HG03457 (cell line): ENCODE results near the gene CCDC200.
"Not testable (repeated sequence)": the region's sequence is repeated elsewhere in the genome, so short reads cannot be mapped to it uniquely, and the experiment has no call there.

Experiments
- ATAC-seq: cut with Tn5 transposase; IDR thresholded peaks from one replicate; pipeline ENCODE4 v1.9.1; 2021; ENCODE audit warnings: moderate number of reproducible peaks; ENCODE audit not compliant: unreplicated experiment

CCDC200 gene

GRCh38 chr17:43216762-43217613 lies 11.4 kb downstream of the CCDC200 start:
- ATAC-seq, result no peak

- ATAC-seq, result no peak
These were observed 12.1 kb downstream of the CCDC200 start for GRCh38 chr17:43216369-43216761.

- ATAC-seq, result no peak
These were observed 13.1 kb downstream of the CCDC200 start for GRCh38 chr17:43215341-43215740.

- no peak for ATAC-seq
These were observed 14.9 kb downstream of the CCDC200 start for GRCh38 chr17:43213545-43213944.

- ATAC-seq, result no peak
These were observed 15.6 kb downstream of the CCDC200 start for GRCh38 chr17:43212641-43213490.

- ATAC-seq, result no peak
These were observed 16.7 kb downstream of the CCDC200 start, which contains the start of gene TMEM106A for GRCh38 chr17:43211480-43212402. Gene TMEM106A, plus strand, starts transcription at chr17:43211875. Its CDS starts 1,167 bp downstream, at chr17:43213042.

- no peak for ATAC-seq
These were observed 17.3 kb downstream of the CCDC200 start for GRCh38 chr17:43211123-43211479.

GRCh38 chr17:43210576-43210975 lies 17.8 kb downstream of the CCDC200 start:
- no peak for ATAC-seq

GRCh38 chr17:43203013-43203412 lies 25.4 kb downstream of the CCDC200 start:
- ATAC-seq, result not testable (repeated sequence)

- no peak for ATAC-seq
These were observed 28.3 kb downstream of the CCDC200 start for GRCh38 chr17:43200127-43200526.

GRCh38 chr17:43199633-43200032 lies 28.8 kb downstream of the CCDC200 start:
- no peak for ATAC-seq

GRCh38 chr17:43193251-43193650 lies 35.2 kb downstream of the CCDC200 start:
- ATAC-seq, result no peak

GRCh38 chr17:43186656-43187055 lies 41.8 kb downstream of the CCDC200 start:
- ATAC-seq, result not testable (repeated sequence)

- ATAC-seq, result no peak
These were observed 44.5 kb downstream of the CCDC200 start for GRCh38 chr17:43183921-43184320.

GRCh38 chr17:43176119-43176570 lies 52.3 kb downstream of the CCDC200 start:
- no peak for ATAC-seq

GRCh38 chr17:43175213-43176118 lies 53.0 kb downstream of the CCDC200 start:
- no peak for ATAC-seq

- no peak for ATAC-seq
These were observed 56.6 kb downstream of the CCDC200 start for GRCh38 chr17:43171586-43172487.
